KOPT-K1 (cell line): Measurements from ENCODE around the gene PODN.

Experiments
- H3K27ac ChIP-seq: fragments of 200-600 bp; sonication (generic); 2 replicates; pipeline ENCODE4 v1.5.1; 2016; ENCODE audit warnings: antibody characterized with exemption, mild to moderate bottlenecking, low read depth, low read length; ENCODE audit not compliant: poor library complexity, severe bottlenecking
- H3K36me3 ChIP-seq: fragments of 200-600 bp; sonication (generic); 2 replicates; pipeline ENCODE4 v1.5.1; 2017; ENCODE audit warnings: antibody characterized with exemption, mild to moderate bottlenecking, low read length, moderate library complexity; ENCODE audit not compliant: insufficient read depth
- H3K9me3 ChIP-seq: fragments of 200-600 bp; sonication (generic); 2 replicates; pipeline ENCODE4 v1.5.1; 2017; ENCODE audit warnings: antibody characterized with exemption, low read length, mild to moderate bottlenecking; ENCODE audit not compliant: insufficient read depth, poor library complexity, severe bottlenecking

The PODN gene

DNA sequence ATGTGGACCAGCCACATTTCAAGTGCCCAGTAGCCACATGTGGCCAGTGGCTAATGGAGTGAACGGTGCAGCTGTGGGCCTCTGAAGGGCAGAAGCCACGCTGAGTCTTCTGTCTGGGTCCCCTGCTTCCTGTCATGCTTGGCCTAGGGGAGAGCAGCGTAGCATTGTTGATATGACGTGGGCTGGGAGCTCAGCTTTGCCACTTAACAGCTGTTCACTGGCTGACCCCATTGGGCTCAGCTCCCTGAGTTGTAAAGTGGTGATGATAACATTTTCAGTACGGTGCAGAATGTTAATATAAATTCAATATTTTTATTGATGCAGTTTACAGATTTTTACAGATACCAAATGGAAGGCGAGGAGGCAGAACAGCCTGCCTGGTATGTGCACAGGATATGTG is 4.5 kb downstream of the PODN start:
- Histone ChIP-seq H3K27ac (no peak overlapping the region), H3K36me3 (no peaks in the 10 kb centered on the region), H3K9me3 (no peaks in the 10 kb centered on the region)

DNA sequence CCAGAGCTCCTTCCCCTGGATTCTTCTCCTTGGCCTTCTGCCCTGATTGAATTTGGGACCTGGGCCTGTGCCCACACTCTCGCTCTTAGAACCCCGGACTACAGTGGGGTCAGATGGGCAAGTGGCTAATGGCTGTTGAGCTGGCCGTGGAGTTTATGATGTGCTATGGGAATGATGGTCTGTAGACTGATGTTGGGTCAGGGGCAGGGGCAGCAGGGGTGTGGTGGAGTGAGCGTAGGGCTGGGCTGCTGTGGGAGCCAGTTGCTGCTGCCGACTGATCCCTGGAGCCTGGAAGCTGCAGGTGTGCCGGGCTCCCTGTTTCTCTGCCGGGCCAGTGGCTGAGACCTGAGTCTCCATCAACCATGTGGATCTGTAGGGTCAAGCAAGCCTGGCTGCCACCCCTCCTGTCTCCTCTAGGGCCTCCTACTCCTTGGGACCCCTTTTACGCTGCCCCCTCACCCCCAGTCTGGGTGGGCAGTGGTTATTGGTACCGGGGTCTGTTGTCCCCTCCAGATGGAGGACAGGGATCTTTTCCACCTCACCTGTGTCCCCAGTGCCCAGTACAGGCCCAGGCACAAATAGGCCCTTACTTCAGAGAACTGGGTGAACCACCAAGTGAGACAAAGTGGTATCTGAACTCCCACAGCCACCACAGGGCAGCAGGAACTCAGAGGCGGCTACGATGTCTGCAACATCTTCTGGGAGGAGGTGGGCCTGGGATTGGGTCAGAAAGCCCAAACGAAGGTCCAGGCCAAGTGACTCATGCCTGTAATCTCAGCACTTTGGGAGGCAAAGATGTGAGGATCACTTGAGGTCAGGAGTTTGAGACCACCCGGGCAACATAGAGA is 5.1 kb downstream of the PODN start:
- Histone ChIP-seq H3K36me3 (no peaks in the 10 kb centered on the region), H3K27ac (no peak overlapping the region), H3K9me3 (no peaks in the 10 kb centered on the region)

DNA sequence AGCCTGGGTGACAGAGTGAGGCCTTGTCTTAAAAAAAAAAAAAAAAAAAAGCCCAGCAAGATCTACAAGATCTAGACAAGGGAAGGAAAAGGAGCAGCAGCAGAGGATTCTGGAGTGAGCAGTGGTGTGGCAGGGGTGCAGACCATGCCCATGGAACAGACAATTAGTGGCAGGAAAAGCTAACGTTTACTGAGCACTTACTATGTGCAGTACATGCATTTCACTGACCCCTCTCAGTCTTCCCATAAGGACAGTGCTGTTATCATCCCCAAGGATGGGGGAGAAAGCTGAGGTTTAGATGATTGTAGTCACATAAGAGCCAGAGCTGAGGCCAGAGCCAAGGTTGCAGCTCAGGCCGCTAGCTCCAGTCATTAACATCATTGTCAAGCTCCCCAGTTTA is 5.9 kb downstream of the PODN start:
- Histone ChIP-seq H3K27ac (no peak overlapping the region), H3K36me3 (no peaks in the 10 kb centered on the region), H3K9me3 (no peaks in the 10 kb centered on the region)

DNA sequence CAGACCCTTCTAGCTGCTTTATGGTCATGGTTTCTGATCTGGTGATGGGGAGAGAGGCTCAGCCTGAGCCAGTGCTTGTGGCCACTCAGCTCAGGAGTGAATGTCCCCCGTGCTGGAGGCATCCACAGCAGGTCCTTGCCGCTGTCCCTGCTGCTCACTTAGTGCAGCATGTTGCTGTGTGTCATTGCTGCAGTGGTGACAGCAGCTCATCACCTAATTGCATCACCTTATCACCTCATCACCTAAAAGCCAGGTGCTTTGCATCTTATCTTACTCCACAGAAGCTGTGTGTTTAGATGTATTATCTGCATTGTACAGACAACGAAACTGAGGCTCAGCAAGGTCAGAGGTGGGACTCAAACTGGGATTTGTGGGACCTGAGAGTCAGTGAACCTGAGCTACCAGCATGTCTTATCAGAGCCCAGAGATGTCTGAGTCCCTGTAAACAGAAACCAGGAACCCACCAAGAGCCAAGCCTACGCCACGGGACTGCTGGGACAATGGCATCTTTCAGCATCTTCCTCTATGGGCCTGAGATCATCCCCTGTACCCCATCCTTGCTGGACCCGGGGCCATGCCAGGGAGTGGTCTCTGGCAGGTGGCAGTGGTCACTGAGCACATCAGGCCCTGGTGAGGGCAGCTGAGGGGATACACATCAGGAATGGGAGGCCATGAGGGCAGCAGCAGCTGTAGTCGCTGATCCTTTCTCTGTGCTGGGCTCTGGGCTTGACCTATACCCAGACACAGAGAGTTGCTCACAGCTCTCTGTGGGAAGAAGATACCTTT is 6.5 kb downstream of the PODN start:
- Histone ChIP-seq H3K36me3 (no peaks in the 10 kb centered on the region), H3K9me3 (no peaks in the 10 kb centered on the region), H3K27ac (no peak overlapping the region)

DNA sequence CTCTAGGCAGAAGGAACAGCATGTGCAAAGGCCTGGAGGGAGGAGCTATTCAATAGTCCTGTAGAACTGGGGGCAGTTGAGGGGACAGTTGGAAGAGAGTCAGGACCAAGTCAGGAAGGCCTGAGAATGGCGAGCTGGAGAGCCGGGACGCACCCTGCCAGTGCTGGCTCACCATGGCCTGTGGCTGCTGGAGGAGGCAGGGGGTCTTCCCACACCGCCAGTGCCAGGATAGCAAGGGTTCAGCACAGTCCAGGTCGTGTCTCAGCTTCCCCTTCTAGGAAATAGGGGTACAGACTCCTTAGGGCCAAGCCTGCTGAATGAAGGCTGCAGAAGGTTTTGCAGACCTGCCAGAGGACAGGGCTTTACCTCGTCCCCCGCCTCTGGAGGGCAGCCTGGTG is 7.3 kb downstream of the PODN start:
- H3K27ac ChIP-seq = no peak overlapping the region
- no peaks in the 10 kb centered on the region for H3K9me3 ChIP-seq
- H3K36me3 ChIP-seq = no peaks in the 10 kb centered on the region

DNA sequence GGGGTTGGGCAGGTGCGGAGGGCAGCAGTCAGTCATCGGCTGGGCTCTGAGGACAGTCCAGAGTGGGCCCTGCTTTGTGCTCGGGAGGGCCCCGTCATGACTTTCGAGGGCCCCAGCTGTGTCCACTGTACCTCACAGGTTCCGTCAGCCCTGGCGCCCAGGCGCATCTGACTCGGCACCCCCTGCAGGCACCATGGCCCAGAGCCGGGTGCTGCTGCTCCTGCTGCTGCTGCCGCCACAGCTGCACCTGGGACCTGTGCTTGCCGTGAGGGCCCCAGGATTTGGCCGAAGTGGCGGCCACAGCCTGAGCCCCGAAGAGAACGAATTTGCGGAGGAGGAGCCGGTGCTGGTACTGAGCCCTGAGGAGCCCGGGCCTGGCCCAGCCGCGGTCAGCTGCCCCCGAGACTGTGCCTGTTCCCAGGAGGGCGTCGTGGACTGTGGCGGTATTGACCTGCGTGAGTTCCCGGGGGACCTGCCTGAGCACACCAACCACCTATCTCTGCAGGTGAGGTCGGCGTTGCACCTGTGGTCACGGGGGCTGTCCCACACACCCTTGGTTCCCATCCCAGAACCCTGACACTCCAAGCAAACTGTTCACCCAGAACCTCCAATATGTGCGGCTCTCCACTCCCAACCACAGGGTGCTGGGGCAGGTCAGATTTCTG is 7.8 kb downstream of the PODN start:
- H3K9me3 ChIP-seq = no peaks in the 10 kb centered on the region
- H3K36me3 ChIP-seq = no peaks in the 10 kb centered on the region
- H3K27ac ChIP-seq = no peak overlapping the region

DNA sequence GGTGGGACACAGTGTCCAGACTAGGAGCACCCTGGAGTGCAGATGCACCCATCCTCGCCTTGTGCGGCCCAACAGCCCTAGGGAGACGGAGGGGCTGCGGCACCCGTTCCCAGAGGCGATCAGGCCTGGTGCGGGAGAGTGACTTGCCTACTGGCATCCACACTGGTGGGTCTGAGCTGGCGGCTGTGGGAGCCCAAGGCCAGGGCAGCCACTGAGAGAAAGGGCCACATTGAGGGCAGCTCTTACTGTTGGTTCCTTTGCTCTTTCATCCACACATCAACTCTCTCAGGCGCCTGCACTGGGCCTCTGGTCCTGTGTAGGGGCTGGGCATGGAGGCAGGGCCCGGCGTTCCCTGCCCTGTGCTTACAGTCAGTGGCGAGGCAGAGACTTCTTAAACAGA is 8.6 kb downstream of the PODN start:
- Histone ChIP-seq H3K36me3 (no peaks in the 10 kb centered on the region), H3K27ac (no peak overlapping the region), H3K9me3 (no peaks in the 10 kb centered on the region)

DNA sequence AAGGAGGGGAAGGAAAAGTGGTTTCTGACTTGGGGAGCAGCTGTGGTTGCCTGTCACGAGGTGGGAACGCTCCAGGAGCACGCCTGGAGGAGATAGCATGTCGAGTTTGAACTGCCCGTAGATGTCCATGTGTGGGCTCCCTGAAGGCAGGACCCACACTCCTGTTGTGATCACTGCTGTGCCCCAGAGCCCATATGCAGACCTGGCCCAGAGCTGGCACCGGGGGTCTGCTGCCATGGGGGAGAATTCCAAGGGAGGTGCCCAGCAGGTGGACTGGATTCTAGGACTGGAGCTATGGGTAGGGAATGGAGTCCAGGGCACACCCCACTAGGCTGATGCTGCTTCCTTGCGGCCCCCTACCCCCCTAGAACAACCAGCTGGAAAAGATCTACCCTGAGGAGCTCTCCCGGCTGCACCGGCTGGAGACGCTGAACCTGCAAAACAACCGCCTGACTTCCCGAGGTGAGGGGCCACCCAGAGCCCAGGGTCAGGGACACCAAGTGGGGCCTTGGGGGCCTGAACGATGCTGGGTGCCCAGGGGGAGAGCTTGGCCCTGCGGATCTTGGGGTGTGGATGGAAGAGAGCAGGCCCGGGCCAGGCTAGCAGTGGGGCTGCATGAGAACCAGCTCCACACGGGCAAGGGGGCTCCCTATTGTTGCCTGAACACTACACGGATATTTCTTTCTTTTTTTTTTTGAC is 9.3 kb downstream of the PODN start:
- Histone ChIP-seq H3K9me3 (no peaks in the 10 kb centered on the region), H3K27ac (no peak overlapping the region), H3K36me3 (no peaks in the 10 kb centered on the region)

DNA sequence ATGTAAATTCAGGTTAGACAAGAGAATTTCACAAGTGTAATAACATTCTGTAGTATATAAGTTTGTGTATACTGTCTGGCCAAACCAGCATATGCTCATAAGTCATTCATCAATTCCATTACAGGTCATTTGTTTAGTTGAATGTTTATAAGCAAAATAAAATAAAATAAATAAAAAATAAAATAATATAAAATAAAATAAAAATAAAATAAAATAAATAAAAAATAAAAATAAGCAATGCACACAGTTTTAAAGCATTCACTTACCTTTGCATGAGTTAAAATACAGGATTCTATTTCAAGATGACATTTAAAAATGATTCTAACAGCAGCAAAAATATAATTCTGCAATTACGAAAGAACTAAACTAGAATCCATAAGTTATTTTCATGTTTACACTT is 9.9 kb downstream of the PODN start:
- H3K36me3 ChIP-seq = no peaks in the 10 kb centered on the region
- H3K27ac ChIP-seq = no peak overlapping the region
- no peaks in the 10 kb centered on the region for H3K9me3 ChIP-seq

DNA sequence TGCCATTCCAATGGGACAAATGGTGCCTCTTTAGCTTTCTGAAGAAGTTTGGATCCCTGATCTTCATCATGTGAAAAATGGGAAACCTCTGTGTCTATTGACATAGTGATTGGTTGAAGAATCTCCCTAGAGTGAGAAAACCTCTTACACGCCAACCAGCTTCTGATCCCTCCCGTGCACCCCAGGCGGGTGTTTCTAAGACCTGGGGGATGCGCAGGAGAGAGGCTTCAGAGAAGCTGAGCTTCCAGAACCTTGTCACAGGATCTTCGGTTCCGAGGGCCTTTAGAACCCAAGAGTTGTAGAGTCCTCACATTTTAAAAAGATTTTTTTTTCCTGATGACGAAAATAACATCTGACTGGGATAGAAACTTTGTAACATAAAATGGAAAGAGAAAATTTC is 11.3 kb downstream of the PODN start:
- no peaks in the 10 kb centered on the region for H3K9me3 ChIP-seq
- no peak overlapping the region for H3K27ac ChIP-seq
- H3K36me3 ChIP-seq = no peaks in the 10 kb centered on the region

DNA sequence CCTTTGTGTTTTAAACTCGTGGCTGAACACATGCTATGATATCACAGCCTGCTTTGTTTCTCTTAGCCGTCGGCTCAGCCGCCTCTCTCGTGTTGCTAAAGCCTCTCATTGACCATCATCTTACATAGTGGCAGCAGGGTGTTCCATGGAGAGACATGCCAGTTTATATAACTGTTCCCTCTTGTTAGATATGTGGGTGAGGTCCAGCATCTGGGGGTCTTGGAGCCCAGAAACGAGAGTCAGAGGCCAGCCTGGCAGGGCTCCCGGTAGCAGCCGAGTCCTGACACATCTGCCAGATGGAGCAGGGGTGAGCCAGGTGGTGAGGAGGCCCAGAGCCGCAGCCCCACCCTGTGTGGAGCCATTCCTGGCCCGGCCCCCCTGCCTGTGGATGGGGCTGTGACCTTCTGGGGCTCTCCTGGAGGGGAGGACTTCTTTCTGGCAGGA is 11.9 kb downstream of the PODN start:
- Histone ChIP-seq H3K27ac (no peak overlapping the region), H3K9me3 (no peaks in the 10 kb centered on the region), H3K36me3 (no peaks in the 10 kb centered on the region)

DNA sequence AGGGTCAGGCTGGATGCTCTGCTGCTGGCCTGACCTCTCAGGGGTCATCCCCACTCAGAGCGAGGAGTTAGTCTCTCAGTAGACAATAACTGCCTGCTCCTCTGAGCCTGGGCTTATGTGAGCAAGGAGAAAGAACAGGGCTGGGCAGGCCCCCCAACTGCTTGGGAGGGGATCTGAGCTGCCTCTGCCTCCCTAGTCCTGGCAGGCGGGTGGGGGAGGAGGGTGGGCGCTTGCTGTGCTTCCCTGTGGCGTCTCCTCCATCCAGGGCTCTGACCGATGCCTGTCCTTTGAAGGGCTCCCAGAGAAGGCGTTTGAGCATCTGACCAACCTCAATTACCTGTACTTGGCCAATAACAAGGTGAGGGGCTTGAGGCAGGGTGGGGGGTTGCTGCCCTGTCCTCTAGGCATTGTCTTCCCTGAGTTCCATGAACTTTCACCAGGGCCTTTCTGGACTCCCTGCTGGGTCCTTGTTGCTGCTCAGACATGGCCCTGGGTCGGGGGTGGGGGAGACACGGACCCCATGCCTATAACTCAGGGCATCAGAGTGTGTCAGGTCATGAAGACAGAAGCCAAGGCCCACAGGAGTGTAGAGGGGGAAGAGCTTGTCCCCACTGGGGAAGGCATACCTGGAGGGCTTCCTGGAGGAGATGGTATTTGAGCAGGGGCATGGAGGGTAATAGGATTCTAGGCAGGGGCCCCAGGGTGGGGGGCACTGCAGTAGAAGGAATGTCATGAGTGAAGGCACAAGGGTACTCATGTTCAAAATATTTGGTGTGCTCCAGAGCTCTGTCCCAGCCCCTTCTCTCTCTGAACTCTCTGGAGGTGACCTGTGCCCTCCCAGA is 12.5 kb downstream of the PODN start:
- H3K36me3 ChIP-seq = no peaks in the 10 kb centered on the region
- H3K9me3 ChIP-seq = no peaks in the 10 kb centered on the region
- H3K27ac ChIP-seq = no peak overlapping the region

DNA sequence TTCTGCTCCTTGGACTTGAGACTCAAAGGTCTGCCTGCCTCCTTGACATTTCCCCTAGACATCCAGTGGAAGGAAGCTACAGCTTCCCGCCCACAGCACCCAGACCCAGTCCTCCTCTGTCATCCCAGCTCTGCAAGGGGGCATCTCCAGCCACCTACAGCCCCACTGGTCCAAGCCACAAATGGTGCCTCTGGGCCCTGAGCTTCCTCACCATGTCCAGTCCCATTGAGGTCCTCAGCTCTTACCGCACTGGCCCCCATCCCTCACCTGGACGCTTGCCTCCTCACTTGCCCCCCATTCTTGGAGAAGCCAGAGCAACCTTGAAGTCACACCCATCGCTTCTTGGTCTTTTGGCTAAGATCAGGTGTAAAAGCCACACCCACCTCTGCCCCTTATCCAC is 13.2 kb downstream of the PODN start:
- Histone ChIP-seq H3K9me3 (no peaks in the 10 kb centered on the region), H3K36me3 (no peaks in the 10 kb centered on the region)

DNA sequence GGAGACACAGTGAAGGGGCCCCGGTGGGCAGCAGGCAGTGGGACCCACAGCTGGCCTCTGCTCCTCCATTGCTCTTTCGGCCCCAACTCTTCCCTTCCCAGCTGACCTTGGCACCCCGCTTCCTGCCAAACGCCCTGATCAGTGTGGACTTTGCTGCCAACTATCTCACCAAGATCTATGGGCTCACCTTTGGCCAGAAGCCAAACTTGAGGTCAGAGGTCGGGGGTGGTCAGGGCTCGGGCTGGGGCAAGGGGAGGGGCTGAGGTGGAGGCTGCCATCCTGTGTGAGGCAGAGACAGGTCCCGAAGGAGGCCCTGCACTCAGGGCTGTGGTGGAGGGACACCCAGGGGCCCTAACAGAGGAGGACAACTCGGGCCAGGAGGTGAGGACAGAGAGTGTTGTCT is 13.7 kb downstream of the PODN start:
- Histone ChIP-seq H3K9me3 (no peaks in the 10 kb centered on the region), H3K36me3 (no peaks in the 10 kb centered on the region), H3K27ac (no peak overlapping the region)

More for the DNA sequence above, 13.2 kb downstream of the PODN start:
- no peak overlapping the region for H3K27ac ChIP-seq
